ENCODE measurements around the gene CFAP68.
A peak's percentile ranks its signal among the peaks of the same experiment; 100 is the strongest.
"Not testable (repeated sequence)": the region's sequence is repeated elsewhere in the genome, so short reads cannot be mapped to it uniquely, and the experiment has no call there.

CFAP68 gene

DNA sequence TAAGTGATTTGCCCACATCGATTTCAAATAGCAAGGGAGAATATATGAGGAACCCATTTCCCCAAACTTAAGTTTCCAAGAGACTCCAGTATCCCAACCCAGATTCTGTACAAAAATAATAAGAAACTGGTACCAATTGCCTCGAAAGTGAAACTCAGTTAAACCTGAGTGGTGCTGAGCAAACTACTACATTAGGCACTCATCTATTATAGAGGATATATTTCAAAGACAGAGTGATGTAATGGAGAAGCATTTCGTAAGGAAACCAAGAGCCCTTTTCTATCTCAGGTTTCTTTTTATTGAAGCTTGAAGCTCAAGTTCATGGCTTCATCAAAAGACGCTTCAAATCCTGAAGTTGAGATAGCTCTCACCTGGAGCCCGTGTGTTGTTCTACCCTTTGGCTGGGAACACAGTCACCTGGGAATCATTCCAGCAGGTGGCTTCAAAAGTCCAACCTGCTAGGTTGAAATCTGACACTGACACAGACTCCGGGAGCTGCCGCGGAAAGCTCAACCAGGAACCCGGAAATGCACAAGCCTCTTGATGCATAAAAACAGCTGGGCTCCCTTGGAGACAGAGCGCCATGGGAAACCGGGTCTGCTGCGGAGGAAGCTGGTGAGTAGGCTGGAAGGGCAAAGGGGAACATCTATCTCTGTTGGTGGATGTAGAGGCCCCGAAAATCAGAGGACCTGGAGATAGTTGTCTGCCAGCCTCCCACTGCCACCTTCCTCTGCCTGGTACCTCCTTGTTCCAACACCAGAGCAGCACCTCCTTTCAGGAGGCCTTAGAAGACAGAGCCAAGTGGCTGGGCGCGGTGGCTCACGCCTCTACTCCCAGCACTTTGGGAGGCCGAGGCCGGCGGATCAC is 39.3 kb downstream of the CFAP68 start, which contains the start of gene C11orf52:
Gene C11orf52, plus strand, starts transcription at position 524 of the 867 bp plus-strand sequence. Its CDS starts 60 bp downstream, at position 584.
- DNase-seq: no peak

DNA sequence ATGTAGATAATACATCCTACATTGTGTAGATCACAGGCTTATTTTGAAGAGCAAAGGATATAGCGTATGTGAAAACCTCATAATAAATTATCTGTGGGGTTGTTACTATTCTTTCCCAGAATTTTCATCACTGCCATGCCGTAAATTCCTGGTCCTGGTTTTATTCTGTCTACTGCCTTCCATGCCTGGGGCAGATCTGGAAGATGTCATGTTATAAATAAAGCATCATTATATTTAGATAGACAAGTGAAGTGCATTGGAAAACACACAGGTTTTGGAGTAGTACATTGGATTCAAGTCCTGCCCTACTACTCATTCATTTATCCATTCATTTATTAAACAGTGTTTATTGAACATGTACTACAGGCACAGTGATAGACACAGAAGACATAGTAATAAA is 41.6 kb downstream of the CFAP68 start:
- DNase-seq: no peak

DNA sequence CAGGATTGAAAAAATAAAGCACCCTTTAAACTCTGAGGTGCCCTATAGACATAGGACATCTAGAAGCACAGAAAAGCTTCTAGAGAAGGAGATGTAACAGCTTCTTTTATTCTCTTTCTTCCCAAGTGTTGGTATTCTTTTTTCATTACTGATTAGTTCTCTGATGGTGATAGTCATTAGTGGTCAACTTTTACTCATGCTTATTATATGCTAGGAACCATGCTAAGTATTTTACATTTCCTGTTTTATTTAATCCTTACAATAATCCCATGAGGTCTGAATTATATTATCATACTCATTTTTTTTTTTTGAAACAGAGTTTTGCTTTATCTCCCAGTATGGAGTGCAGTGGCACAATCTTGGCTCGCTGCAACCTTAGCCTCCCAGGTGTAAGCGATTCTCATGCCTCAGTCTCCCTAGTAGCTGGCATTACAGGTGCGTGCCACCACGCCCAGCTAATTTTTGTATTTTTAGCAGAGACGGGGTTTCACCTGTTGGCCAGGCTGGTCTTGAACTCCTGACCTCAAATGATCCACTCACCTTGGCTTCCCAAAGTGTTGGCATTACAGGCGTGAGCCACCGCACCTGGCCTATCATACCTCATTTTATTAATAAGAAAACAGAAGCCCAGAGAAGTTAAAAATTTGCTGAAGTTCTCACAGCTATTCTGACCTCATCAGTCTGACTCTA is 42.3 kb downstream of the CFAP68 start:
- no peak for DNase-seq

DNA sequence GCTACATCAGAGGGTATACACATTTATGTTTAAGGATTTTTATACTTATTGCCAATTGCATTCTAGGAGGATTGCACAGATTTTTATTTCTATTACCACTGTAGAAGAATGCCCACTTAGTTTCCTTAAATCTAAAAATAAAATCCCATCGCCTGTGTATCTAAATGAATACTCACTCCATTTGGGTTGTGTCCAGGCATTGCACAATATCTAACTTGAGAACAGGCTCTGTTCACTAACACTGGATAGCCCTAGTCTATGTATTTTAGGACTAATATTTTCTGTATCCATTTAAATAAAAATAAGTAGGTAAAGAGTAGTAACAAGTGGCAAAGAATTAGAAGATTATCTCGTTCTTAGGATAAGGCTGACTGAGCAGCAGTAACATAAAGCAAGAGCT is 43.5 kb downstream of the CFAP68 start:
- no peak for DNase-seq

DNA sequence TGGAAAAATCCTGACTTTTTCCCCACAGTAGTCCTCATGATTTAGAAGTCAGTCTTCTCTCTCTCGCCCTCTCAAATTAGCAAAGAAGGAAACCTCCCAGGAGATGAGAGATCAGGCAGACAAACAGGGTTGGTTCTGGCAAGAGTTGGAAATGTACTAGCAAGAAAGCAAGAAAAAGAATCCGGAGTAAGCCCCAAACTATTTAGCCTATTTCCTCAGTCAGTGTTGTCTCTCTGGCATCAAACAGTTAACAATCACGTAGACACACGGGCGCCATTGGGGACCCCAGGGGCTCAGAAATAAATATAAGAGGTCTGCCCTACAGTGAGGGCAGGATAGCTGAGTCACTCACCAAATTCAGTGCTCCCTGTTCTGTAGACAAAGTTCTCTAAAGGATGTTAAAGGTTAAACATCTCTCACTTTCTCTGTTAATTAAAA is 44.0 kb downstream of the CFAP68 start:
- DNase-seq: no peak

DNA sequence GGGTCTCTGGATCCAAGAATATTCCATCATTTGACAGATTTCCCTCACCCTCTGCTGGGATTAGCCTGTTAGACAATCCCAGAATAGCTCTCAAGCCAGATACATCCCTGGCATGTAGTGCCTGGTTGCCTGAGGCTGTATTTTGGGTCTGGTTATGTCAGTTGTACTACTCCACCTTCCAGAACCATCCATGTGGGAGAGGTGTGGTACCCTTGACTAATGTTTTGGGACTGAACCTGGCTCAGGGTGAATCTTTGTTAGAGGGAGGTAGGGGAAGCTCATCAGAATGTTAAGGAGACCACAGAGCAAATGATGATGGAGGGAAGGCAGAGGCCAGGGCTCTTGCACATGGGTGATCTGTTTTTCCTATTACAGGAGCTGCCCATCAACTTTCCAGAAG is 44.6 kb downstream of the CFAP68 start:
- no peak for DNase-seq

DNA sequence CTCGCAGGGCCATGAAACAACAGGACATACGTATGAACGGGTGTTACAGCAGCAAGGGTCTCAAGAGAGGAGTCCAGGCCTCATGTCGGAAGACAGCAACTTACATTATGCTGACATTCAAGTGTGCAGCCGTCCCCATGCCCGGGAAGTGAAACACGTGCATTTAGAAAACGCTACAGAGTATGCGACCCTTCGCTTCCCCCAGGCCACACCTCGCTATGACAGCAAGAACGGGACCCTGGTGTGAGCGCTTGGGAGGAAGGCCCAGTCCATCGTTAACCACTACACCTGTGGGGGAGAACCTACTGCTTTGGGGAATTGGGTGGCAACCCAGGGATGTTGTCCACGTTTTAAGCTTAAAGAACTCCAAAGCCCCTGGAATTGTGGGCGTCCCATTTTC is 46.6 kb downstream of the CFAP68 start:
- no peak for DNase-seq

DNA sequence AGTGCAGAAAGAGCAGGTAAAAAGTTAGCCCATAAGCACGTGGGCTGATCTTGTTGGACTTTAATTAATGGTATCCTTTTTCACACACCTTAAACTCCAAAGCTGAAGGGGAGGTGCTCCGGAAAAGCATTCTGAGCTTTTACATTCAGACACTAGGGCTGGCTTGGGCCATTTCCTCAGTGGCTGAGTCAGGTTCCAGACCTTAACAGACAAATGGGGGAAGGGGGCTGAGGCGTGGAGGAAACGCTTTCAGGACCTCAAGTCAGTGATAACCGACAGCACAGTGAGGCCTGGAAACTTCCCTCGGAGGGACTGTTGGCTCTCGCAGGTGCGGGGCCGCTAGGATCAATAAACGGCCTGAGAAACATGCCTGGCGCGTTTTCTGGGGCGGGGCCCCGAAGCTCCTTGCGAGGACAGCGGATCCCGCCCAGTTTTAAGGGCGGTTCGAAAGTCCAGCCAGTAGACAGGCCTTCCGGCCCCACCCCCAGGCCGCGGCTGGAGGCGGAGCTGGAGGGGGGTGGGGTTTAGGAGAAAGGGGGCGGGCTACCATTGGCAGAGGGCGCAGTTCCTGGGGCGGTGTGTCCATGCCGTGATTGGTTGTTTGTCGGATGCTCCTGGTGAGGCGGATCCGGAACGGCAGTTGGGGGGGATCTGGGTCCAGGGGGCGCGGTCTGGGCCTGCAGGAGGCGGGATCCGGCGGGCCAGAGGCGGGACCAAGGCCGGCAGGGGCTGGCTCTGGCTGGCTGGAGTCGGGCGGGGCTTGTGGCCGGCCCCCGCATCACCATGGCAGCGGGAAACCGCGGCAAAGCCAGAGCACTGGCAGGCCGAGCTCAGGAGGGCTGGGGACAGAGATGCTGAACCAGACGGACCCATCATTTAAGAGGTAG is 47.4 kb downstream of the CFAP68 start:
- DNase-seq: peak; percentile 97

DNA sequence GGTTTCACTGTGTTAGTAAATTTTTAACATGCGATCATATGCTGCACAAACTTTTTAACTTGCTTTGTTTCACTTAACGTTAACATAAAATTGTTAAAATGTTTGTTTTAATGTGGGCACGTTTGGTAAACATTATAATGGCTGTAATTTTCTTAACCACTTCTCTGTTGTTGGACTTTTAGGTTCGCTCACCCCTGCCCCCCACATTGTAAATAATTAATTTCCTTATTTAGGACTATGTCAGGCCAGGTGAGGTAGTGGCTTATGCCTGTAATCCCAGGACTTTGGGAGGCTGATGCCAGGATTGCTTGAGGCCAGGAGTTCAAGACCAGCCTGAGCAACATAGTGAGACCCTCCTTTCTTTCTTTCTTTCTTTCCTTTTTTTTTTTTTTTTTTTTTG is 51.1 kb downstream of the CFAP68 start:
- DNase-seq: no peak

DNA sequence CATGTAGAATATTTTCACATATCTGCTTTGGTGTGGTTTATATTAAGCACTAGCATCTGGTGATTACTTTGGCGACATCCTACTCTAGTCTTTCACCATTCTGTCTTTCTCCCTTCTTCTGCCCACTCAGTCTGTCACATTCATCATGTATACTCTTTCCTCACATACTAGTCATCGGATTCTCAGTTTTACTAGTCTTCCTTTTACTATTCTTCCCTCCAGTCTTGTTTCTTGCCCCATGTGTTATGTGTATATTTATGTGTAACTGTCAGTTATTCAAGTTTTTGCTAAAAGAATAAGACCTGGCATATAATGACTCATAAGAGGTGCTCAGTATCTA is 53.2 kb downstream of the CFAP68 start:
- DNase-seq: peak; percentile 82

DNA sequence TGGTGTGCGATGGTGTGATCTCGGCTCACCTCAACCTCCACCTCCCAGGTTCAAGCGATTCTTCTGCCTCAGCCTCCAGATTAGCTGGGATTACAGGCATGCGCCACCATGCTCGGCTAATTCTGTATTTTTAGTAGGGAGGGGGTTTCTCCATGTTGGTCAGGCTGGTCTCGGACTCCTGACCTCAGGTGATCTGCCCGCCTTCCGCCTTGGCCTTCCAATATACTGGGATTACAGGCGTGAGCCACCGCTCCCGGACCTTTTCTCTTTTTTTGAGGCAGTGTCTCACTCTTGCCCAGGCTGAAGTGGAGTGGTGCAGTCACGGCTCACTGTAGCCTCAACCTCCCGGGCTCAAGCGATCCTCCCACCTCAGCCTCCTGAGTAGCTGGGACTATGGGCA is 53.8 kb downstream of the CFAP68 start:
- DNase-seq: not testable (repeated sequence)

DNA sequence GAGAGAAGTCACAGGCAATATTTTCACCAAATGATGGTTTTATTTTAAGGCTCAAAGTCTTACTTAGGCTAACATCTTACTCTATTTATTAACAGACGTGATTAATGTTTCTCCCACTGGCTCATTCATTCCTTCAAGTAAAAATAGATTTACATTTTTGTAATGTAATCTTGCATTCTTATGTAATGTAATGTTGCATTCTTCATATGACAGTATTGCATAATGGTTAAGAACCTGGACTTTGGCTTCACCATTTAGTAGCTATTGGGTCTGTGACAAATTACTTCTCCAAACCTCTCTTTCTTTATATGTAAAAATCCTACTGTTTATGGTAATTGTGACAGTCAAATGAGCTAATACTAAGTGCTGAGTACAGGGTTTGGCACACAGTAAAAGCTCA is 54.5 kb downstream of the CFAP68 start:
- DNase-seq: no peak

DNA sequence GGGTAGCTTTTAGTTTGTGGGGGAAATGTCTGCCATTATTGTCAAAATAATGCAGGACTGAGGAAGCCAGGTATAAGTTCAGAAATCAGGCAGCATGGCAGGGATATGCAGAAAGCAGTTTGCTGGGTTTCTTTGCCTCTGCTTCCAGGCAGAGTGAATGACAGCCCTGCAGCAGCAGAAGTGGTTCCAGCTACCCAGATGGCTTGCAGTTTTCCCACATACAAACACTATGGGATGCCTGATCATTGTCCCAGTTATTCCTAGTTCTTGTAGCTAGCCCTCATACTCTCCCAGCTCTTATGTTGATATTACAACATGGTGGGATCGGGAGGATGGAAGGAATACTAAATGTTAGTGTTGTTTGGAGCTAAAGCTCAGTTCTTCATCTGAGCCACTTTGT is 55.0 kb downstream of the CFAP68 start:
- no peak for DNase-seq

Measured in activated CD4-positive, alpha-beta T cell treated with anti-CD3 and anti-CD28 coated beads, Interleukin-10, Interleukin-2, amounts not matched to agents 100 ng/mL and 50 ng/mL, durations not matched to agents 16 hours and 8 hours (primary cell).